HG03066 (cell line): ENCODE data around the gene MRPL9.

Experiments used
- ATAC-seq: cut with Tn5 transposase; IDR thresholded peaks from one replicate; pipeline ENCODE4 v1.9.1; 2021; ENCODE audit warnings: low read depth; ENCODE audit not compliant: unreplicated experiment

The MRPL9 gene

GRCh38 chr1:151762941-151763921 lies at the start of gene MRPL9:
Gene MRPL9, minus strand, starts transcription at chr1:151763496. Its CDS starts 17 bp downstream, at chr1:151763479.
- peak; percentile 77 for ATAC-seq

- no peak for ATAC-seq
These were observed 47.9 kb upstream of the MRPL9 start for GRCh38 chr1:151811181-151811580.

DNA sequence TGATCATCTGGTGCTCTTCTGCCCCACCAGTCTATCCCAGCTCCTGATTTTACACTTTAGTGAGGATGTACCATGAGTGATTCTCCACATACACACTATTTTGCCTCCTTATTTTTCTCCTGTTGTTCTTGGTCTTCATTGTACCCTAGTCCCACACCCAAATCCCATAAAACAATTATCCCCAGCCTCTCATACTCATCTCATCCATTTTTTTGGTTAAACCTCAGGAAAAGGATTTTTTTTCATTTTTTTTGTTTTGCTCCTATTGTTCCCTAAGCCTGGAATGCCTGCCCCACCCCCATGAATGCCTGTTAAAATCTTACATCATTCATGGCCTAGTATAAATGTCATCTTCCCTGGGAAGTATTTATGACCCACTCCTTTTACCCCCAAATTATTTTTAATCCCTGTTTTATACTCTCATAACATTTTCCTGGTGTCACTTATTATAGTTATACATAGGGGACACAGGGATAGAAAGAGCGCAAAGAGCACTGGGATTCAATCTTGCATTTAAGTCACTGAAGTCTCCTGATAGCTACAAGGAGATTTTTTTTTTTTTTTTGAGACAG lies 46.8 kb upstream of the MRPL9 start:
- no peak for ATAC-seq

GRCh38 chr1:151809290-151809984 lies 46.1 kb upstream of the MRPL9 start:
- ATAC-seq = no peak

DNA sequence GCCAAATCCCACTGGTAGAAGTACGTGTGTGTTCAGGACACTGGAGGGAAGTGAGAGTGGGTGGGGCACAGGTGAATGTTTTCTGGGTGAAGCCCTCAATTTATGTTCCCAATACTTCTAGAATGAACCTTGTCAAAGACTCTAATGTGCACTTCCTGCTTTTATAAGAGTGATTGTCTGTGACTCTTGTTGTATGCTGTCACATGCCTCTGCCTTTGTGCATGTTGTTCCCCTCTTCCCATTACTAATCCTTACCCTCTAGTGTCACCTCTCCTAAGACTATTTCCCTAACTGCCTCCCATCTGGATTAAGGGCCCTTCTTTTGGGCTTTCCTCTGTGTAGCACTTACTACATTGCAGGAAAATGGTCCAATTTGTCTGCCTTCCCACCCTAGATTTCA lies 44.5 kb upstream of the MRPL9 start:
- ATAC-seq = no peak

DNA sequence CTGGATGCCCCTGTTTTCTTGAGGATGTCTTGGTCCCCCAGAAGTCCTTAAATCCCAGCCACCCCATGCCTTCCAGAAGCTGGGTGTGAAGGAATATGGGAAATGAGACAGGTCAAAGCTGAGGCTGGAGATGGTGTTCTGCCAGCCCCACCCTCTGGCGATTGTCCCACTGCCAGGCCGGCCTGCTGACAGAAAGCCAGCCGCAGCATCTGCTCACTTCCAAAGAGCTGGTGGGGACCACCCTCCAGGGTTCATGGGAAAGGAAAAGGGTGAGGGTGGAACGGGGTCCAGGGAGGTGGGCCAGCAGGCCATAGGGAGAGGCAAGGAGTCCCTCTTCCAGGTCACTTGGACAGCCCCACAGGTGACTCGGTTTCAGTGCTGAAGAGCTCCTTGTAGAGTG lies 43.8 kb upstream of the MRPL9 start:
- ATAC-seq = no peak

DNA sequence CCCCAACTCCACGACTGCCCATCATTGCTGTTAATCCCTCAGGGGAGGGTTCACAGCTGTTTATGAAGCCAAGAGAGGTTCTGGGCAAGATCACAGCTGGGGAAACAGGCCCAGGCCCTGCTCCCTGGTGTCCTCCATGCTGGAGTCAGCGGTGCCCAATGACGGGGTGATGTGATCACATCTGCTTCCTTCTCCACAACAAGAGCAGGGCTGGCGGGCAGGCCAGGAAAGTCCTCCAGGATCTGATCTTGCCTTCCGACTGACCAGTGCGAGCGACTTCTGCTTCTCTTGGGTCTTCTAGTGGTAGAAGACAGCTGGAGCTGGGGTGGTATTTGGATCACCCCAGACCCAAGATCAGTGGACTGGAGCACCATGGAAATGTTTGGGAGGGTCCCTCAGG lies 42.9 kb upstream of the MRPL9 start:
- ATAC-seq = no peak

DNA sequence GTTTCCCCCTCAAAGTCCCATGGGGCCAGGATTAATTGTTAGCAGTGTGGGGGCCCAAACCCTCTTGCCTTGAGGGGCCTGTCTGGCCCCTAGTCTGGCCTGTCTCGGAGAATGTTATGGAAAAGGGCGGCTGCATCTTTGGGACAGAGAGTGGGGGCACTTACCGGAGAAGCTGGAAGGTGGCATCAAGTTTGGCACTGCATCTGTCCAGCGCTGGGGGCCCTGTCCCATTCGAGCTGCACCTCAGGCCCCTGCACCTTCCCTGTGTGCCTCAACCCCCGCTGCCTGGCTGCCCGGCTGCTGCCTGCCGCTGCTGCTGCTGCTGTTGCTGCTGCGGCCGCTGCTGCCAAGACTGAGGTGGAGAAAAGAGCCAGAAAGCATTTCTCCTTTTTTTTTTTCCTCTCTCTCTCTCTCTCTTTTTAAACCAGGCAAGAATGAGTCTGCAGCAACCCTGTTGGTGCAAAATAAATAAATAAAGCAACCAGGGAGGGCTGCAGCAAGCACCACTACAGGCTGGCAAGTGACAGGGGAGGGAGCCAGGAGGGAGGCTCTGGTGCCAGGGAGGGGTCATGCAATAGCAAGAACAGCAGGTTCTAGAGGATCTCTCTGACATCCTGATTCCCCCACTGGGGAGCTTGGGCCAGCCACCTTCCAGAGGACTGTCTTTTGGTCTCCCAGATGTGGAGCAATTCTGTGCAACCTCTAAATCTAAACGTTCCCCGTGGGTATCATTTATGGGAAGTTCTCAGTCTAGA lies 41.9 kb upstream of the MRPL9 start, which contains the start of gene LINGO4:
Gene LINGO4, minus strand, starts transcription at position 354 of the 755 bp plus-strand sequence. CDS start 2,715 bp downstream, outside the sequence.
- no peak for ATAC-seq

DNA sequence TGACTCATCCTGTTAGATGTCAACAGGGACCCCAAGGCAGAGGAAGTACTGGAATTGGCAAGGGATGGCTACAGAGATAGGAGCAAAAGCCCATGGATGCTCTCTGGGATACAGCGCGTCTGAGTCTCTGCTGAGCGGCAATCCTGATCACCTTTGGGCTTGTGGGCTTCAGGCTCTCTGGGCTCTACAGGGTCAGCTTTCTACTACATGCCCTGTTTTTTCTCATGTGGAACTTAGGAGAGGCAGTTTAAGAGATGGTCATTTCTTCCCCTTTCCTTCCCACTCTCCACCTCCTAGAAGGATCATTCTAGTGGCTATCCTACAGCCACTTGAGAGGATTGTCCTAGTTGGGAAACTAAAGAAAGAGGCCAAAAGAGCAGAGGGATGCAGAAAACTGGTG lies 40.6 kb upstream of the MRPL9 start:
- ATAC-seq = no peak

GRCh38 chr1:151803164-151803563 lies 39.9 kb upstream of the MRPL9 start:
- no peak for ATAC-seq

DNA sequence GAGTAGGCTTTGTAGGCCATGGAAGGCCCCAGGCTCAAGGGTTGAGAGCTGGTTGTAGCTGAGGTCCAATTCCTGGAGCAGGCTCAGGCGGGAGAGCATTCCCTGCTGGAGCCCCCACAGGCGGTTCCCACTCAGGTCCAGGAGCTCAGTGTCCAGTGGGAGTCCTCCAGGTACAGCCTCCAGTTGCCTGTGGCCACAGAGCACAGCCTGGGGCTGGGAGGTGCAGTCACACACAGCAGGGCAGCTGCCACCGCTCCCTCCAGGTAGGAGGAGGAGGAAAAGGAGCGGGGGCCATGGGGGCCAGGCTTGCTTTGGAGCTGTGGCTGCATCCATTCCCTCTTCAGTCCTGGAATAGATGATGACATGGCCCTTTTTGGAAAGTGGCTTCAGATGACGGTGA lies 39.1 kb upstream of the MRPL9 start:
- no peak for ATAC-seq

- ATAC-seq = no peak
These were observed 38.5 kb upstream of the MRPL9 start for GRCh38 chr1:151801846-151802245.

DNA sequence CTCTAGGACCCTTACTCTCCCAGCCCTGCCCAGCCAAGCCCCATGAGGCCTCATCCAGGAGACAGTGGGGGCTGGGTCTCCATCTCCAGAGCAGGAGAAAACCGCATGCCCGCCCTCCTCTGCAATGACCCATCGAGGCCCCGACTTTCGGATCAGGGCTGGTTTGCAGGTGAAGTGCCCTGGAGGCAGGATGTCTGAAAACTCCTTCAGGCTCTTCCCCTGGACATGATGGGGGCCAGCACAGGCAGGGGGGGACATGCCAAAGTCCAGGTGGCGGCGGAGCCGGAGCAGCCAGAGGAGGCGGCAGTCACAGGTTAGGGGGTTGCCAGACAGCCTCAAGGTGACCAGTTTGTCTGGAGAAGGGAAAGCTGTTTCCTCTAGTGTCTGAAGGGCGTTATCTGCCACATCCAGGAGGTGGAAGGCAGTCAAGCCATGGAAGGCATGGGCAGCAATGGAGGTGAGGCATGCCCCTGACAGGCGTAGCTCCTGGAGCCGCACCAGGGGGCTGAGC lies 38.1 kb upstream of the MRPL9 start:
- no peak for ATAC-seq

- ATAC-seq = no peak
These were observed 37.5 kb upstream of the MRPL9 start for GRCh38 chr1:151800830-151801229.

DNA sequence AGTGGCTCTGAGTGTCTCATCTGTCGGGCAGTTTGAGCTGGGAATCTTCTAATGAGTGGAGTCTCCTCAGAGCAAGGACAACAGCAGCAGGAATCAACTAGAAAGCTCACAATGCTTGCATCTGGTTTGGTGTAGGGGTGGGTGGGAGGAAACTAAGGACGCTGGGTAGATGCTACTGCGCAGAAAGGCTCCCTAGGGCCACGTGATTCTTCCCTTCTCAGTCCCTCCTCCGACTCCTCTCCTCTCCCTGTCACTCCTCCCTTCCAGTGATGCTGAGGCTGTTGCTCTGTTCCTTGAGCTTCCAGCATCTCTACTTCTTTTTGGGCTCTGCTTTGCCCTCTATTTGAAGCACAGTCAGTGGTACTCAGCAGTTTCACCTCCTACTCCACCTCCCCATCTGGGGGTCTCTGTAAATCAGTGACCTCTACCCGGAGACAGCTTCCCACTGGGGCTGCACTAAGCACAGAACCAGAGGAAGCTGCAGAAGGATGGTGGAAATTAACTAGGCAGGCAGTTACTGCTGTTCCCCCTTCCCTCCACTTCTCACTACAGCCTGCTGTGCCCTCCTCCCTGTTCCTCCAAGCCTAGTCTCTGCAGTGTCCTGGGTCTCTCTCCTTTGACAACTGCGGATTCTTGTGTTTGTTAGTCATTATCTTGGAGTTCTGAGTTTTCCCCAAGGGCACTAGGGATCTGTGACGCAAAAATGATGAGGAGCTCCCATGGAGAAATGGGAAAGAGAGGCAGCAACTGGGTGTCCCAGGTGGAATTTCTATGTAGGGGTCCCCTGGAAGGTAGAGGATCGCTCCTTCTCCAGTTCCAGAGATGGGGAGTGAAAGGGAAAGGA lies 36.1 kb upstream of the MRPL9 start:
- ATAC-seq = no peak

- no peak for ATAC-seq
These were observed 35.3 kb upstream of the MRPL9 start for GRCh38 chr1:151798571-151798970.

GRCh38 chr1:151790940-151791651 lies 27.8 kb upstream of the MRPL9 start:
- ATAC-seq = peak; percentile 21

- peak; percentile 94 for ATAC-seq
These were observed 27.0 kb upstream of the MRPL9 start, which contains the start of gene TDRKH for GRCh38 chr1:151790071-151790939. Gene TDRKH, minus strand, starts transcription at chr1:151790500. Its CDS starts 7,478 bp downstream, at chr1:151783022.
